H1 (cell line): Measurements from ENCODE around the gene TSN. TPM values are rescaled to one million over a fixed set of nuclear protein-coding genes. Genes with fewer than 3 reads are reported as not detected.

ENCODE experiments used
- HDAC6 ChIP-seq: IDR thresholded peaks from one replicate; pipeline ENCODE4 v1.7.1; 2012; ENCODE audit warnings: low read depth, mild to moderate bottlenecking, inconsistent platforms, low read length, moderate library complexity
- POLR2AphosphoS5 ChIP-seq: IDR thresholded peaks from 2 replicates; pipeline ENCODE4 v1.6.1; 2011; ENCODE audit warnings: low read depth, low read length
- POU5F1 ChIP-seq: IDR thresholded peaks from 2 replicates; pipeline ENCODE4 v1.6.1; 2011; ENCODE audit warnings: low read depth, mild to moderate bottlenecking, low read length, moderate library complexity
- SIRT6 ChIP-seq: IDR thresholded peaks from one replicate; pipeline ENCODE4 v1.7.1; 2012; ENCODE audit warnings: low read length, inconsistent platforms
- SIX5 ChIP-seq: IDR thresholded peaks from 2 replicates; pipeline ENCODE4 v1.6.1; 2011; ENCODE audit warnings: mild to moderate bottlenecking, low read depth, low read length
- TEAD4 ChIP-seq: IDR thresholded peaks from 2 replicates; pipeline ENCODE4 v1.6.1; 2012; ENCODE audit warnings: low read depth, low read length, inconsistent platforms, mixed read lengths
- ZNF274 ChIP-seq: IDR thresholded peaks from 2 replicates; pipeline ENCODE4 v1.7.0; 2012; ENCODE audit warnings: low read length, borderline replicate concordance; ENCODE audit errors: extremely low read depth
- polyA plus RNA-seq, 7 experiments: library from polyadenylated mRNA; depleted of rRNA in 3 of 7; stranded (reverse) in 5 of 7; unstranded in 2 of 7; fragments of >200 nt in 5 of 7; fragments of 200-250 nt in 2 of 7; gene quantifications; 1 replicate in 5 of 7; 2 replicates in 1 of 7; 4 replicates in 1 of 7; pipeline versions ENCODE4 v1.2.1 to v1.2.3, GENCODE V29; 2011 to 2013; ENCODE audit warnings: missing spikeins in 2 of 7, mixed read lengths in 2 of 7
- total RNA-seq: library from RNA; stranded (reverse); fragmentation: NEBNext Ultra II Directional; extraction: Animal tissue kit (Norgen Biotek cat#: 25700); gene quantifications from 2 replicates; pipeline ENCODE4 v1.2.1, GENCODE V29; 2021

The TSN gene
- total and polyA plus RNA-seq, 2 of the 8 experiments (the other 6 are each of a cell fraction or from before 2014, with no cell fraction given), result 44.4 to 96.1 TPM

GRCh38 chr2:121809607-121810006, 54.2 kb downstream of the TSN start (continued):
- no peak for TF ChIP-seq POLR2AphosphoS5
- no peak for TF ChIP-seq HDAC6
- no peak for TF ChIP-seq ZNF274
- no peak for TF ChIP-seq TEAD4
- no peak for TF ChIP-seq POU5F1
- TF ChIP-seq SIX5, result no peak
- no peak for TF ChIP-seq SIRT6
